ENCODE measurements around the gene DCBLD1.

Gene DCBLD1

DNA sequence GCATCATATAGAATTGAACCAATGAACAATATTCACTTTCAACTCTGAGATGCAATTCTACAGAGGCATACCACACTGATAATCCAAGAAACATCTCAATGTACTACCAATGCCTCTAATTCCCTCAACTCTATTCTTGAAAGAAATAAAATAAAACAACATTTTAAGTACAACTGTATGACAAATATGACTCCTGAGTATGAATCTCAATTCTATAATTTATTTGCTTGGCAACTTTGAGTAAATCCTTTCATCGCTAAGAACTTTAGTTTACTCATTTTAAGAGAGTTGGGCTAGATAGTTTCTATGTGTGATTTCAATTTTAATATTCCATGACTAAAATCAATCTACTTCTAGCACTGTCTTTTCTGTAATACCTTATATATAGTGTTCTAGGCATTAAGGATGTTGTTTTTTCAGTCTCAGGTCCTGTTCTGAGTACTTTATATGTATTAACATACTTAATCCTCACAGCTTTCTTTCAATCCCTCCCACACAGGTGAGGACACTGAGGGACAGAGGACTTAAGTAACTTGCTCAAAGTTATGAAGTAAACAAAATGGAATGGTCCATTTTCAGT lies 86.4 kb downstream of the DCBLD1 start:
- no peak overlapping the region for H2AK5ac ChIP-seq (ENCODE audit: low read depth, low read length)
- no peak overlapping the region for H2BK12ac ChIP-seq (ENCODE audit: low read length)
- no peak overlapping the region for H3K4me3 ChIP-seq (ENCODE audit: low read length in 2 of 2)
- H3K4ac ChIP-seq (ENCODE audit: low read length), result no peak overlapping the region
- H2BK5ac ChIP-seq (ENCODE audit: low read length), result no peak overlapping the region
- no peak overlapping the region for H4K91ac ChIP-seq (ENCODE audit: low read depth, low read length, poor library complexity)
- H2BK120ac ChIP-seq (ENCODE audit: low read depth, low read length), result no peak overlapping the region
- no peak overlapping the region for H3K4me2 ChIP-seq (ENCODE audit: insufficient read depth, low read length, poor library complexity, severe bottlenecking)
- H3K9ac ChIP-seq (ENCODE audit: low read depth, low read length, poor library complexity), result no peak overlapping the region
- whole genome bisulfite sequencing, 2 donors (ENCODE audit: extremely low coverage in 2 of 2, insufficient read length in 2 of 2, insufficient replicate concordance in 1 of 2), result no CpG with 5 or more reads among the region's 1 CpG
- H2BK15ac ChIP-seq (ENCODE audit: low read length), result no peak overlapping the region
- H2AFZ ChIP-seq (ENCODE audit: low read length), result no peak overlapping the region
- no peaks in the 10 kb centered on the region for H3K9me3 ChIP-seq (replicated peaks in 1 of 2; ENCODE audit: control insufficient read depth in 2 of 2, insufficient read depth in 1 of 2, low read depth in 1 of 2, low read length in 2 of 2)
- H3K18ac ChIP-seq (ENCODE audit: low read length), result no peak overlapping the region
- H3K23ac ChIP-seq (ENCODE audit: low read depth, low read length, poor library complexity), result no peak overlapping the region
- H3K79me1 ChIP-seq (ENCODE audit: low read depth, low read length), result no peaks in the 10 kb centered on the region
- H3K36me3 ChIP-seq (replicated peaks in 1 of 2; ENCODE audit: control insufficient read depth in 2 of 2, insufficient read depth in 2 of 2, low read length in 2 of 2), result peaks cover 3 to 76% of the 10 kb centered on the region in 2 donors
- H3K14ac ChIP-seq (ENCODE audit: low read length), result no peak overlapping the region
- H3K27ac ChIP-seq (replicated peaks; ENCODE audit: low read length), result no peak overlapping the region
- no peaks in the 10 kb centered on the region for H3K27me3 ChIP-seq (ENCODE audit: control insufficient read depth in 3 of 3, insufficient read depth in 3 of 3, low read depth in 1 of 3, low read length in 3 of 3)
- no peak for DNase-seq (ENCODE audit: low spot score)
- no peaks in the 10 kb centered on the region for H3K4me1 ChIP-seq (ENCODE audit: control insufficient read depth in 2 of 2, insufficient read depth in 1 of 2, low read depth in 1 of 2, low read length in 2 of 2)
- no peak overlapping the region for H4K8ac ChIP-seq (ENCODE audit: low read depth, low read length)

DNA sequence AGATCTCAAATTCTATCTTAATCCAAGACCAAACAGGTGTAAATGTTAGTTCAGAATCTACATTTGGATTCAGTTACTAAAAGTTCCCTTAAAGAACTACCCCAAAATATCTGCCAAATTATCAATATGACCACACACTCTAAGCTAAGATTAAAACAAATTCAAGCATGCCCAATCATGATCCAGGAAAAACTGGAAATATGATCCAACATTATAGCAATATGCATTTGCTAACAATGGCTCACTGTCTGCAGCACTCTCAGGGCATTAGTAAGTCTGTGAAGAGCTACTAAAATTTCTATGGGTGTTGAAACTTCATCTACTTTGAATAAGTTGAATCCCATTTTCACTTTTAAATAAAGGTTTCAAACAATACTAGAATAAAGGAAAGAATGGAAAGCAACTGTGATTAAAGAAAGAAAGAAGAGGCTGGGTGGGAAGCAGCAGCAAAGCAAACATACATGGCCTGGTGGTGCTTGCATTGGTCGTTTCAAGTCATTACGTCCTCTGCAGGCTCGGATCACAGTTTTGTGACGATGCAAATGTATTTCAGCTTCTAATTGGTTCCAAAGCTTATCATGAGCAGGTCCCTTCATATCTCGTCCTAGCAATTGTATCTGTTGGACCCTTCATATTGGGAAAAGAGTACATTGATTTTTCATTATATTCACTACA lies 90.7 kb downstream of the DCBLD1 start:
- H2AK5ac ChIP-seq (ENCODE audit: low read depth, low read length), result no peak overlapping the region
- H2AFZ ChIP-seq (ENCODE audit: low read length), result no peak overlapping the region
- no CpG with 5 or more reads among the region's 5 CpGs for WGBS, 2 donors (ENCODE audit: extremely low coverage in 2 of 2, insufficient read length in 2 of 2, insufficient replicate concordance in 1 of 2)

DNA sequence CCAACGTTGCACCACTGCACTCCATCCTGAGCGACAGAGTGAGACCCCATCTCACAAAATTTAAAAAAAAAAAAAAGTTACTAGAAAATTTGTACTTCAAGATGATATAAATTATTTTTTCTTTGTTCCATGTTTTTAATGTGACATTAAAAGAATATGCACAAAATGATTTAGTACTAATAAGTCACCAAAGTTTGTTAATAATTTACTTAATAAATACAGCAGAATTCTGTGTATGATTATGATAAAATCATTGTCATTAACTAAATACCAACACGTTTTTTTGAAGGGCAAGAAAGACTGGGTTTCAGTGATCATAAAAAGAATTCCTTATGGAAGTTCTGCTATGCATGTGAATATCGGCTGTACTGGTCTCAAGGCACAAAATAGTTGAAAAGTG lies 91.7 kb downstream of the DCBLD1 start:
- WGBS, 2 donors (ENCODE audit: extremely low coverage in 2 of 2, insufficient read length in 2 of 2, insufficient replicate concordance in 1 of 2), result no CpG with 5 or more reads among the region's 4 CpGs
- DNase-seq (ENCODE audit: low spot score), result no peak

More for the DNA sequence above, 90.7 kb downstream of the DCBLD1 start:
- Histone ChIP-seq H3K36me3 (replicated peaks in 1 of 2; ENCODE audit: control insufficient read depth in 2 of 2, insufficient read depth in 2 of 2, low read length in 2 of 2) (peaks cover 2 to 55% of the 10 kb centered on the region in 2 donors), H3K4me1 (ENCODE audit: control insufficient read depth in 2 of 2, insufficient read depth in 1 of 2, low read depth in 1 of 2, low read length in 2 of 2) (no peaks in the 10 kb centered on the region), H3K9me3 (replicated peaks in 1 of 2; ENCODE audit: control insufficient read depth in 2 of 2, insufficient read depth in 1 of 2, low read depth in 1 of 2, low read length in 2 of 2) (no peaks in the 10 kb centered on the region), H4K8ac (ENCODE audit: low read depth, low read length) (no peak overlapping the region), H3K4me3 (ENCODE audit: low read length in 2 of 2) (no peak overlapping the region), H3K23ac (ENCODE audit: low read depth, low read length, poor library complexity) (no peak overlapping the region), H3K4ac (ENCODE audit: low read length) (no peak overlapping the region), H2BK5ac (ENCODE audit: low read length) (no peak overlapping the region), H3K9ac (ENCODE audit: low read depth, low read length, poor library complexity) (no peak overlapping the region), H4K91ac (ENCODE audit: low read depth, low read length, poor library complexity) (no peak overlapping the region), H3K4me2 (ENCODE audit: insufficient read depth, low read length, poor library complexity, severe bottlenecking) (no peak overlapping the region), H2BK12ac (ENCODE audit: low read length) (no peak overlapping the region), H3K79me1 (ENCODE audit: low read depth, low read length) (no peaks in the 10 kb centered on the region), H3K27me3 (ENCODE audit: control insufficient read depth in 3 of 3, insufficient read depth in 3 of 3, low read depth in 1 of 3, low read length in 3 of 3) (no peaks in the 10 kb centered on the region), H2BK15ac (ENCODE audit: low read length) (no peak overlapping the region), H3K14ac (ENCODE audit: low read length) (no peak overlapping the region), H3K18ac (ENCODE audit: low read length) (no peak overlapping the region), H3K27ac (replicated peaks; ENCODE audit: low read length) (no peak overlapping the region), H2BK120ac (ENCODE audit: low read depth, low read length) (no peak overlapping the region)
- no peak for DNase-seq (ENCODE audit: low spot score)

DNA sequence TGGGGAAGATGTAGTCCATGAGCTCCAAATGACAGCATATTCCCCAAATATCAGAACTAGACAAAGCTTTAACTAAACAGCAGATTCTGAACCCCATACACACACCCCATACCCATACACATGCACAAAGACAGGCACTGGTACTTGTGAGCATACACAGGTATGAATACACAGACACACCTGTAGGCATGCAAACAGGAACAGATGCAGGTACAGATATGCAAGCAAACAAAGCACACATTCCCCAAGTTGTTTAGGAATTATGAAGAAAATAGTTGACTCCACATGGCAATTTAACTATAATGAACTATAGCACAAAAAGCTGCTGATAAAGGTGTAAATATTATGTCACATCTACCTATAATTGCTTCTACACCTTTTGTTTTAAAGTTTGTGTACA lies 103.2 kb downstream of the DCBLD1 start:
- H2BK15ac ChIP-seq (ENCODE audit: low read length), result no peak overlapping the region
- H2BK120ac ChIP-seq (ENCODE audit: low read depth, low read length), result no peak overlapping the region
- no peak overlapping the region for H3K4ac ChIP-seq (ENCODE audit: low read length)
- H3K14ac ChIP-seq (ENCODE audit: low read length), result no peak overlapping the region
- H3K18ac ChIP-seq (ENCODE audit: low read length), result no peak overlapping the region
- peaks cover 3% of the 10 kb centered on the region for H3K79me1 ChIP-seq (ENCODE audit: low read depth, low read length)
- no peak overlapping the region for H3K4me3 ChIP-seq (ENCODE audit: low read length in 2 of 2)
- H3K23ac ChIP-seq (ENCODE audit: low read depth, low read length, poor library complexity), result no peak overlapping the region
- H2AK5ac ChIP-seq (ENCODE audit: low read depth, low read length), result no peak overlapping the region
- H2BK12ac ChIP-seq (ENCODE audit: low read length), result no peak overlapping the region
- no peak overlapping the region for H2BK5ac ChIP-seq (ENCODE audit: low read length)
- H3K4me1 ChIP-seq (ENCODE audit: control insufficient read depth in 2 of 2, insufficient read depth in 1 of 2, low read depth in 1 of 2, low read length in 2 of 2), result no peaks in the 10 kb centered on the region
- H3K4me2 ChIP-seq (ENCODE audit: insufficient read depth, low read length, poor library complexity, severe bottlenecking), result no peak overlapping the region
- no peak for DNase-seq (ENCODE audit: low spot score)
- H3K27me3 ChIP-seq (ENCODE audit: control insufficient read depth in 3 of 3, insufficient read depth in 3 of 3, low read depth in 1 of 3, low read length in 3 of 3), result peaks cover 0 to 2% (median 0%) of the 10 kb centered on the region in 3 experiments
- H4K91ac ChIP-seq (ENCODE audit: low read depth, low read length, poor library complexity), result no peak overlapping the region
- H3K27ac ChIP-seq (replicated peaks; ENCODE audit: low read length), result no peak overlapping the region
- H4K8ac ChIP-seq (ENCODE audit: low read depth, low read length), result no peak overlapping the region
- H3K36me3 ChIP-seq (replicated peaks in 1 of 2; ENCODE audit: control insufficient read depth in 2 of 2, insufficient read depth in 2 of 2, low read length in 2 of 2), result peaks cover 3 to 16% of the 10 kb centered on the region in 2 donors
- peaks cover 4 to 7% of the 10 kb centered on the region in 2 donors for H3K9me3 ChIP-seq (replicated peaks in 1 of 2; ENCODE audit: control insufficient read depth in 2 of 2, insufficient read depth in 1 of 2, low read depth in 1 of 2, low read length in 2 of 2)
- H2AFZ ChIP-seq (ENCODE audit: low read length), result no peak overlapping the region
- H3K9ac ChIP-seq (ENCODE audit: low read depth, low read length, poor library complexity), result no peak overlapping the region

More for the DNA sequence above, 91.7 kb downstream of the DCBLD1 start:
- H2BK120ac ChIP-seq (ENCODE audit: low read depth, low read length), result no peak overlapping the region
- no peak overlapping the region for H3K23ac ChIP-seq (ENCODE audit: low read depth, low read length, poor library complexity)
- H4K8ac ChIP-seq (ENCODE audit: low read depth, low read length), result no peak overlapping the region
- no peak overlapping the region for H2AFZ ChIP-seq (ENCODE audit: low read length)
- no peak overlapping the region for H2BK12ac ChIP-seq (ENCODE audit: low read length)
- no peak overlapping the region for H4K91ac ChIP-seq (ENCODE audit: low read depth, low read length, poor library complexity)
- H3K9me3 ChIP-seq (replicated peaks in 1 of 2; ENCODE audit: control insufficient read depth in 2 of 2, insufficient read depth in 1 of 2, low read depth in 1 of 2, low read length in 2 of 2), result no peaks in the 10 kb centered on the region
- no peak overlapping the region for H3K4me3 ChIP-seq (ENCODE audit: low read length in 2 of 2)
- H3K27ac ChIP-seq (replicated peaks; ENCODE audit: low read length), result no peak overlapping the region
- no peaks in the 10 kb centered on the region for H3K4me1 ChIP-seq (ENCODE audit: control insufficient read depth in 2 of 2, insufficient read depth in 1 of 2, low read depth in 1 of 2, low read length in 2 of 2)
- H3K36me3 ChIP-seq (replicated peaks in 1 of 2; ENCODE audit: control insufficient read depth in 2 of 2, insufficient read depth in 2 of 2, low read length in 2 of 2), result peaks cover 2 to 50% of the 10 kb centered on the region in 2 donors
- H3K9ac ChIP-seq (ENCODE audit: low read depth, low read length, poor library complexity), result no peak overlapping the region
- H3K4ac ChIP-seq (ENCODE audit: low read length), result no peak overlapping the region
- H2AK5ac ChIP-seq (ENCODE audit: low read depth, low read length), result no peak overlapping the region
- H2BK5ac ChIP-seq (ENCODE audit: low read length), result no peak overlapping the region
- no peak overlapping the region for H3K18ac ChIP-seq (ENCODE audit: low read length)
- no peak overlapping the region for H3K14ac ChIP-seq (ENCODE audit: low read length)
- no peak overlapping the region for H3K4me2 ChIP-seq (ENCODE audit: insufficient read depth, low read length, poor library complexity, severe bottlenecking)
- H3K27me3 ChIP-seq (ENCODE audit: control insufficient read depth in 3 of 3, insufficient read depth in 3 of 3, low read depth in 1 of 3, low read length in 3 of 3), result no peaks in the 10 kb centered on the region
- no peaks in the 10 kb centered on the region for H3K79me1 ChIP-seq (ENCODE audit: low read depth, low read length)
- H2BK15ac ChIP-seq (ENCODE audit: low read length), result no peak overlapping the region
